HEK293 (cell line): ENCODE results near the gene C13orf46.

Source experiments
- CTCF ChIA-PET: fragments of 350-600 bp; formaldehyde crosslinking; extraction: SDS; loops from one replicate; lab custom pipeline; 2021; ENCODE audit warnings: antibody characterized with exemption; lab: Yijun Ruan, JAX
- POLR2A ChIA-PET: fragments of 300-600 bp; formaldehyde crosslinking; extraction: SDS; loops from one replicate; lab custom pipeline; 2020; ENCODE audit warnings: antibody characterized with exemption, inconsistent platforms; lab: Yijun Ruan, JAX
- H3K27ac ChIP-seq: fragments of 200-500 bp; sonication (Bioruptor generic); 2 replicates; pipeline ENCODE4 v1.5.1; 2014; ENCODE audit warnings: low read depth, low read length, control low read depth, inconsistent platforms; ENCODE audit errors: extremely low read depth
- H3K36me3 ChIP-seq, 2 experiments: fragments of 200-500 bp in 1 of 2; sonication (Bioruptor generic) in 1 of 2; 1 replicate in 1 of 2; 2 replicates in 1 of 2; pipeline ENCODE4 v1.5.1; 2014 to 2017; ENCODE audit warnings: inconsistent platforms in 2 of 2, low read length in 2 of 2; ENCODE audit not compliant: control insufficient read depth in 2 of 2, insufficient read depth in 1 of 2
- H3K4me1 ChIP-seq: fragments of 200-500 bp; sonication (Bioruptor generic); 2 replicates; pipeline ENCODE4 v1.5.1; 2014; ENCODE audit warnings: mild to moderate bottlenecking, low read length, inconsistent platforms; ENCODE audit not compliant: control insufficient read depth, insufficient read depth
- H3K4me3 ChIP-seq: 2 replicates; pipeline ENCODE4 v1.5.1; 2011; ENCODE audit warnings: low read depth, mild to moderate bottlenecking, control low read depth, low read length, moderate library complexity
- H3K9me3 ChIP-seq: fragments of 200-500 bp; sonication (Bioruptor generic); 2 replicates; pipeline ENCODE4 v1.5.1; 2014; ENCODE audit warnings: low read depth, low read length, inconsistent platforms; ENCODE audit not compliant: control insufficient read depth, insufficient read depth
- BCL11B ChIP-seq: fragments of 450-650 bp; formaldehyde crosslinking; IDR thresholded peaks from 2 replicates; pipeline ENCODE4 v1.5.1; 2016; ENCODE audit warnings: low read depth, missing biosample characterization, missing genetic modification characterization
- GLIS2 ChIP-seq: fragments of 450-650 bp; formaldehyde crosslinking; IDR thresholded peaks from 2 replicates; pipeline ENCODE4 v1.5.1; 2016; ENCODE audit warnings: missing biosample characterization, missing genetic modification characterization
- PRDM10 ChIP-seq: fragments of 450-650 bp; formaldehyde crosslinking; IDR thresholded peaks from 2 replicates; pipeline ENCODE4 v1.5.1; 2016; ENCODE audit warnings: missing biosample characterization, missing genetic modification characterization
- PRDM2 ChIP-seq: fragments of 450-650 bp; formaldehyde crosslinking; IDR thresholded peaks from 2 replicates; pipeline ENCODE4 v1.5.1; 2016; ENCODE audit warnings: missing biosample characterization, missing genetic modification characterization, borderline replicate concordance
- SALL2 ChIP-seq: fragments of 450-650 bp; formaldehyde crosslinking; IDR thresholded peaks from 2 replicates; pipeline ENCODE4 v1.5.0; 2017; ENCODE audit warnings: missing biosample characterization, mild to moderate bottlenecking, missing genetic modification characterization, borderline replicate concordance
- YY2 ChIP-seq: fragments of 450-650 bp; formaldehyde crosslinking; IDR thresholded peaks from 2 replicates; pipeline ENCODE4 v1.5.1; 2016; ENCODE audit warnings: missing biosample characterization, missing genetic modification characterization
- ZNF184 ChIP-seq: fragments of 450-650 bp; IDR thresholded peaks from 2 replicates; pipeline ENCODE4 v1.5.1; 2018; ENCODE audit warnings: missing biosample characterization, mild to moderate bottlenecking, missing genetic modification characterization
- ZNF394 ChIP-seq: fragments of 450-650 bp; formaldehyde crosslinking; IDR thresholded peaks from 2 replicates; pipeline ENCODE4 v1.5.1; 2016; ENCODE audit warnings: missing biosample characterization, missing genetic modification characterization, mild to moderate bottlenecking, moderate library complexity, borderline replicate concordance
- ZNF548 ChIP-seq: fragments of 450-650 bp; formaldehyde crosslinking; IDR thresholded peaks from 2 replicates; pipeline ENCODE4 v1.5.1; 2016; ENCODE audit warnings: missing biosample characterization, missing genetic modification characterization
- ZNF558 ChIP-seq: fragments of 450-650 bp; formaldehyde crosslinking; IDR thresholded peaks from 2 replicates; pipeline ENCODE4 v1.5.1; 2016; ENCODE audit warnings: missing biosample characterization, missing genetic modification characterization
- ZNF585B ChIP-seq: fragments of 450-650 bp; formaldehyde crosslinking; IDR thresholded peaks from 2 replicates; pipeline ENCODE4 v1.5.1; 2016; ENCODE audit warnings: missing biosample characterization, missing genetic modification characterization
- ZNF621 ChIP-seq: fragments of 450-650 bp; formaldehyde crosslinking; IDR thresholded peaks from 2 replicates; pipeline ENCODE4 v1.5.1; 2017; ENCODE audit warnings: missing biosample characterization, missing genetic modification characterization
- ZNF677 ChIP-seq: fragments of 450-650 bp; IDR thresholded peaks from 2 replicates; pipeline ENCODE4 v1.5.0; 2018; ENCODE audit warnings: missing biosample characterization, mild to moderate bottlenecking, missing genetic modification characterization, moderate library complexity
- ZNF768 ChIP-seq: fragments of 450-650 bp; formaldehyde crosslinking; IDR thresholded peaks from 2 replicates; pipeline ENCODE4 v1.5.1; 2018; ENCODE audit warnings: missing biosample characterization, mild to moderate bottlenecking, missing genetic modification characterization
- ZSCAN5A ChIP-seq: fragments of 450-650 bp; formaldehyde crosslinking; IDR thresholded peaks from 2 replicates; pipeline ENCODE4 v1.5.1; 2016; ENCODE audit warnings: missing biosample characterization, missing genetic modification characterization
- TF ChIP-seq, protein P1 (sequence below): fragments of 450-650 bp; formaldehyde crosslinking; IDR thresholded peaks from 2 replicates; pipeline ENCODE4 v1.5.1; 2016; ENCODE audit warnings: missing biosample characterization, missing genetic modification characterization

C13orf46 gene

DNA sequence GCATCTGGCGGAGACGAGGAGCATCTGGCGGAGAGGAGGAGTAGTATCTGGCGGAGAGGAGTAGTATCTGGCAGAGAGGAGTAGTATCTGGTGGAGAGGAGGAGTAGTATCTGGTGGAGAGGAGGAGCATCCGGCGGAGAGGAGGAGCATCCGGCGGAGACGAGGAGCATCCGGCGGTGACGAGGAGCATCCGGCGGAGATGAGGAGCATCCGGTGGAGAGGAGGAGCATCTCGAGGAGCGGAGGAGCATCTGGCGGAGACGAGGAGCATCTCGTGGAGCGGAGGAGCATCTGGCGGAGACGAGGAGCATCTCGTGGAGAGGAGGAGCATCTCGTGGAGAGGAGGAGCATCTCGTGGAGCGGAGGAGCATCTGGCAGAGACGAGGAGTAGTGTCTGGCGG, 18.6 kb downstream of the C13orf46 start (continued):
- TF ChIP-seq ZSCAN5A (tag by site-specific recombination): no peak

- ChIA-PET CTCF (no interaction called here), POLR2A (no interaction called here)
- Histone ChIP-seq H3K9me3 (no peaks in the 10 kb centered on the region), H3K4me1 (no peaks in the 10 kb centered on the region), H3K4me3 (no peak overlapping the region), H3K36me3 (no peaks in the 10 kb centered on the region), H3K27ac (no peak overlapping the region)
- TF ChIP-seq ZNF677 (tag by site-specific recombination): no peak
- no peak for TF ChIP-seq ZNF394 (tag by site-specific recombination)
- no peak for TF ChIP-seq ZNF621
- TF ChIP-seq ZNF184 (tag by site-specific recombination): no peak
- TF ChIP-seq ZNF548: no peak
- TF ChIP-seq YY2 (tag by site-specific recombination): no peak
- no peak for TF ChIP-seq PRDM2 (tag by site-specific recombination)
- TF ChIP-seq GLIS2 (tag by site-specific recombination): no peak
- TF ChIP-seq BCL11B (tag by site-specific recombination): no peak
- TF ChIP-seq ZSCAN5A (tag by site-specific recombination): no peak
- TF ChIP-seq SALL2 (tag by site-specific recombination): no peak
- TF ChIP-seq ZNF585B: no peak
- no peak for TF ChIP-seq ZNF768 (tag by site-specific recombination)
- no peak for TF ChIP-seq ZNF558 (tag by site-specific recombination)
- no peak for TF ChIP-seq PRDM10
- TF ChIP-seq, protein P1, sequence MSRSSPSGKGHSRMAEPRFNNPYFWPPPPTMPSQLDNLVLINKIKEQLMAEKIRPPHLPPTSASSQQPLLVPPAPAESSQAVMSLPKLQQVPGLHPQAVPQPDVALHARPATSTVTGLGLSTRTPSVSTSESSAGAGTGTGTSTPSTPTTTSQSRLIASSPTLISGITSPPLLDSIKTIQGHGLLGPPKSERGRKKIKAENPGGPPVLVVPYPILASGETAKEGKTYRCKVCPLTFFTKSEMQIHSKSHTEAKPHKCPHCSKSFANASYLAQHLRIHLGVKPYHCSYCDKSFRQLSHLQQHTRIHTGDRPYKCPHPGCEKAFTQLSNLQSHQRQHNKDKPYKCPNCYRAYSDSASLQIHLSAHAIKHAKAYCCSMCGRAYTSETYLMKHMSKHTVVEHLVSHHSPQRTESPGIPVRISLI (tag by site-specific recombination): no peak
These were observed 19.6 kb downstream of the C13orf46 start for GRCh38 chr13:113954046-113954835.
